ENCODE results near the gene LRRC8B.

Gene LRRC8B

DNA sequence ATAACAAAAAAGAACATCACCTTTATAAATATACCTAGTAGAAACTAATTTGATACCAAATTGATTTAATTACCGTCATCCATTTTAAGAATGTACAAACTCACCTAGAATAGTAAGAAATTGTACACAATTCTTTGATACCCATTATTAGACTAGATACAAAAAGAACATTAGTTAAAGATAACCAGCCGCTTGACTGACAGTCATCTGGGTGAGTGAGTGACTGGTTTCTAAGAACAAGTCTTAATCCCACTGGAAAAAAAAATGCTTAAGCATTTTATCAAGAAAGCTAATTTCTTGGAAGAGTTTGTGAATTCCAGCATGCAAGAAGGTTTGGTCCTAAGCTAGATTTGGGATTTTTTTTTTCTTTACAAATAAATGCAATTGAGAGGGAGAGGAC lies 10.9 kb downstream of the LRRC8B start:
- Histone ChIP-seq H4K20me1 (ENCODE audit: insufficient read depth, low read length) (peaks cover 2% of the 10 kb centered on the region; the same call in 1 of the 2 replicates), H3K9ac (ENCODE audit: low read length) (no peak overlapping the region), H3K27ac (ENCODE audit: low read length) (no peak overlapping the region), H3K79me2 (ENCODE audit: low read length) (peaks cover 46% of the 10 kb centered on the region), H3K4me3 (ENCODE audit: low read length) (no peak overlapping the region), H3K27me3 (ENCODE audit: low read depth, low read length) (no peaks in the 10 kb centered on the region), H3K9me3 (ENCODE audit: insufficient read depth, low read length) (no peaks in the 10 kb centered on the region), H2AFZ (ENCODE audit: low read depth, low read length) (no peak overlapping the region), H3K36me3 (replicated peaks; ENCODE audit: low read depth, low read length) (no peaks in the 10 kb centered on the region), H3K4me1 (ENCODE audit: low read length) (no peaks in the 10 kb centered on the region), H3K4me2 (ENCODE audit: low read length) (no peak overlapping the region)
- TF ChIP-seq EZH2phosphoT487 (IDR thresholded peaks at IDR 0.05; ENCODE audit: low read depth) (no peak), CTCF (IDR thresholded peaks at IDR 0.05; ENCODE audit: low read depth, low read length) (no peak)

- no peaks in the 10 kb centered on the region for H3K36me3 ChIP-seq (replicated peaks; ENCODE audit: low read depth, low read length)
- H4K20me1 ChIP-seq (ENCODE audit: insufficient read depth, low read length): peaks cover 2% of the 10 kb centered on the region; the same call in 1 of the 2 replicates
- H2AFZ ChIP-seq (ENCODE audit: low read depth, low read length): no peak overlapping the region
- no peak overlapping the region for H3K27ac ChIP-seq (ENCODE audit: low read length)
- H3K4me3 ChIP-seq (ENCODE audit: low read length): no peak overlapping the region
- no peaks in the 10 kb centered on the region for H3K27me3 ChIP-seq (ENCODE audit: low read depth, low read length)
- H3K9me3 ChIP-seq (ENCODE audit: insufficient read depth, low read length): no peaks in the 10 kb centered on the region
- H3K9ac ChIP-seq (ENCODE audit: low read length): no peak overlapping the region
- H3K4me1 ChIP-seq (ENCODE audit: low read length): no peaks in the 10 kb centered on the region
- no peak for TF ChIP-seq CTCF (IDR thresholded peaks at IDR 0.05; ENCODE audit: low read depth, low read length)
- no peak for TF ChIP-seq EZH2phosphoT487 (IDR thresholded peaks at IDR 0.05; ENCODE audit: low read depth)
- peaks cover 41% of the 10 kb centered on the region for H3K79me2 ChIP-seq (ENCODE audit: low read length)
- no peak overlapping the region for H3K4me2 ChIP-seq (ENCODE audit: low read length)
These were observed 12.1 kb downstream of the LRRC8B start for GRCh38 chr1:89536555-89537341.

DNA sequence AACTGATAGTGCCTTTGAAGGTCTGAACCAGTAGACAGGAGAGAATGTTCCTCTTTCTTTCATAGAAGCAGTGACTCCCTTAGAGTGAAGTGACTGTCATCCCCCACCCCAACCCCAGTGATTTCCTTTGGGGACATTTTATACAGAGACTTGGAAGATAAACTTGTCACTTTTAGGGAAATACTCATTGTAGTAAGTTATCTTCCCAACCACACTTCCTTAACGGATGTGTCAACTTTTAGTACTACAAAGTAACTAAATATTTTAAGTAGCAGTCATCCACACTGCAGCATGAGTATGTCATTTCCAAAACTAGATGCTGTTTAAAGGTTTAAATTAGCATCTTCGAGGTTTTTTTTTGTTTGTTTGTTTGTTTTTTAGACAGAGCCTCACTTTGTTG lies 13.7 kb downstream of the LRRC8B start:
- H3K4me2 ChIP-seq (ENCODE audit: low read length): no peak overlapping the region
- H3K9me3 ChIP-seq (ENCODE audit: insufficient read depth, low read length): no peaks in the 10 kb centered on the region
- H2AFZ ChIP-seq (ENCODE audit: low read depth, low read length): no peak overlapping the region
- H3K4me3 ChIP-seq (ENCODE audit: low read length): no peak overlapping the region
- H3K4me1 ChIP-seq (ENCODE audit: low read length): no peaks in the 10 kb centered on the region
- H3K9ac ChIP-seq (ENCODE audit: low read length): no peak overlapping the region
- peaks cover 28% of the 10 kb centered on the region for H3K79me2 ChIP-seq (ENCODE audit: low read length)
- no peak overlapping the region for H3K27ac ChIP-seq (ENCODE audit: low read length)
- TF ChIP-seq EZH2phosphoT487 (IDR thresholded peaks at IDR 0.05; ENCODE audit: low read depth) (no peak), CTCF (IDR thresholded peaks at IDR 0.05; ENCODE audit: low read depth, low read length) (no peak)
- peaks cover 1% of the 10 kb centered on the region; the same call in 1 of the 2 replicates for H4K20me1 ChIP-seq (ENCODE audit: insufficient read depth, low read length)
- no peaks in the 10 kb centered on the region for H3K27me3 ChIP-seq (ENCODE audit: low read depth, low read length)
- H3K36me3 ChIP-seq (replicated peaks; ENCODE audit: low read depth, low read length): no peaks in the 10 kb centered on the region

DNA sequence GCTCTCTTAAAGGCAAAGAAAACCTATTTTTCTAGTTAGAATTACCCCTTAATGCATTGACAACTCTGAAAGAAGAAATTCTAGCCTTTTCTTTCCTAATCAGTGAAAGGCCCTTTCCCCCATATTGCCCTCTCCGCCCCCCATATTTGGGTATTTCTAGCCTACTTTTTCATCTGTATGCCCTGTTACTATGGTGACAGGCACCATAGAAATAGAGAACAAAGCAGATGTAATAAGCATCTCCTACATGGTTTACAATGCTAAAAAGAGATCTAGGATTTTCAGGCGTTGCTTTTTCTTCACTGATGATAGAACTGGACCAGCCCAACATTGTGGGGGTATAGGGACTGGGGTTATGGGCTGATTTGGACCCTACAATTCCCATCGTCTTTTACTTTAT lies 14.5 kb downstream of the LRRC8B start:
- H3K9ac ChIP-seq (ENCODE audit: low read length): no peak overlapping the region
- peaks cover 21% of the 10 kb centered on the region for H3K79me2 ChIP-seq (ENCODE audit: low read length)

More for the DNA sequence above, 14.5 kb downstream of the LRRC8B start:
- Histone ChIP-seq H3K36me3 (replicated peaks; ENCODE audit: low read depth, low read length) (no peaks in the 10 kb centered on the region), H3K27me3 (ENCODE audit: low read depth, low read length) (no peaks in the 10 kb centered on the region), H3K4me3 (ENCODE audit: low read length) (no peak overlapping the region), H3K27ac (ENCODE audit: low read length) (no peak overlapping the region), H4K20me1 (ENCODE audit: insufficient read depth, low read length) (no peaks in the 10 kb centered on the region; the same call in 1 of the 2 replicates), H3K4me2 (ENCODE audit: low read length) (no peak overlapping the region), H3K4me1 (ENCODE audit: low read length) (no peaks in the 10 kb centered on the region), H3K9me3 (ENCODE audit: insufficient read depth, low read length) (no peaks in the 10 kb centered on the region), H2AFZ (ENCODE audit: low read depth, low read length) (no peak overlapping the region)
- TF ChIP-seq EZH2phosphoT487 (IDR thresholded peaks at IDR 0.05; ENCODE audit: low read depth) (no peak), CTCF (IDR thresholded peaks at IDR 0.05; ENCODE audit: low read depth, low read length) (no peak)
